ENCODE results near the gene TASP1.

Gene TASP1

GRCh38 chr20:13676682-13677081 is 38.0 kb upstream of the TASP1 start:
- H4K8ac ChIP-seq (ENCODE audit: low read depth, low read length): no peak overlapping the region
- no peak overlapping the region for H3K23ac ChIP-seq (ENCODE audit: low read length)
- no peak overlapping the region for H3K9ac ChIP-seq (ENCODE audit: low read length)
- H2BK12ac ChIP-seq (ENCODE audit: low read length): no peak overlapping the region
- no peak overlapping the region for H3K14ac ChIP-seq (ENCODE audit: low read length)
- peaks cover 0 to 3% of the 10 kb centered on the region in 2 experiments for H3K4me1 ChIP-seq (ENCODE audit: control insufficient read depth in 1 of 2, insufficient read depth in 2 of 2, low read length in 2 of 2)
- H2AFZ ChIP-seq (ENCODE audit: insufficient read depth, low read length, poor library complexity): no peak overlapping the region
- no peaks in the 10 kb centered on the region for H3K79me1 ChIP-seq (ENCODE audit: low read length)
- no peaks in the 10 kb centered on the region for H3K36me3 ChIP-seq (ENCODE audit: control insufficient read depth in 1 of 2, insufficient read depth in 2 of 2, low read length in 2 of 2)
- H2BK120ac ChIP-seq (ENCODE audit: insufficient read depth, low read length, poor library complexity): no peak overlapping the region
- DNase-seq: no peak
- no CpG with 5 or more reads among the region's 3 CpGs for WGBS (ENCODE audit: extremely low coverage, insufficient coverage, insufficient read length)
- no peak overlapping the region for H3K4ac ChIP-seq (ENCODE audit: low read depth, low read length)
- H3K79me2 ChIP-seq (ENCODE audit: control insufficient read depth, insufficient read depth, low read length, poor library complexity): no peaks in the 10 kb centered on the region
- H3K18ac ChIP-seq (ENCODE audit: low read length): no peak overlapping the region
- no peak overlapping the region for H2BK5ac ChIP-seq (ENCODE audit: low read depth, low read length, poor library complexity)
- no peaks in the 10 kb centered on the region for H3K27me3 ChIP-seq (ENCODE audit: insufficient read depth, low read length)
- H3K4me3 ChIP-seq (ENCODE audit: low read depth, low read length): no peak overlapping the region
- no peaks in the 10 kb centered on the region for H3K9me3 ChIP-seq (ENCODE audit: insufficient read depth, low read depth, low read length)
- no peak overlapping the region for H2AK5ac ChIP-seq (ENCODE audit: low read length)
- H4K12ac ChIP-seq (ENCODE audit: low read depth, low read length): no peak overlapping the region
- H3K4me2 ChIP-seq (ENCODE audit: low read length): no peak overlapping the region
- H4K91ac ChIP-seq (ENCODE audit: low read depth, low read length): no peak overlapping the region
- no peak overlapping the region for H3K27ac ChIP-seq (ENCODE audit: low read depth, low read length)

GRCh38 chr20:13672690-13673089 is 34.0 kb upstream of the TASP1 start:
- H3K36me3 ChIP-seq (ENCODE audit: control insufficient read depth in 1 of 2, insufficient read depth in 2 of 2, low read length in 2 of 2): no peaks in the 10 kb centered on the region
- no peak overlapping the region for H3K23ac ChIP-seq (ENCODE audit: low read length)
- no peak overlapping the region for H2BK12ac ChIP-seq (ENCODE audit: low read length)
- H3K4me2 ChIP-seq (ENCODE audit: low read length): no peak overlapping the region
- H3K79me1 ChIP-seq (ENCODE audit: low read length): no peaks in the 10 kb centered on the region
- no CpG with 5 or more reads among the region's 3 CpGs for WGBS (ENCODE audit: extremely low coverage, insufficient coverage, insufficient read length)
- H3K9ac ChIP-seq (ENCODE audit: low read length): no peak overlapping the region
- no peaks in the 10 kb centered on the region for H3K9me3 ChIP-seq (ENCODE audit: insufficient read depth, low read depth, low read length)
- no peak overlapping the region for H2BK120ac ChIP-seq (ENCODE audit: insufficient read depth, low read length, poor library complexity)
- no peak overlapping the region for H4K12ac ChIP-seq (ENCODE audit: low read depth, low read length)
- no peak overlapping the region for H3K4ac ChIP-seq (ENCODE audit: low read depth, low read length)
- no peaks in the 10 kb centered on the region for H3K4me1 ChIP-seq (ENCODE audit: control insufficient read depth in 1 of 2, insufficient read depth in 2 of 2, low read length in 2 of 2)
- no peak overlapping the region for H3K18ac ChIP-seq (ENCODE audit: low read length)
- no peak for DNase-seq
- no peak overlapping the region for H3K4me3 ChIP-seq (ENCODE audit: low read depth, low read length)
- no peak overlapping the region for H2AK5ac ChIP-seq (ENCODE audit: low read length)
- no peak overlapping the region for H4K91ac ChIP-seq (ENCODE audit: low read depth, low read length)
- H4K8ac ChIP-seq (ENCODE audit: low read depth, low read length): no peak overlapping the region
- no peak overlapping the region for H2BK5ac ChIP-seq (ENCODE audit: low read depth, low read length, poor library complexity)
- no peaks in the 10 kb centered on the region for H3K27me3 ChIP-seq (ENCODE audit: insufficient read depth, low read length)
- H3K27ac ChIP-seq (ENCODE audit: low read depth, low read length): no peak overlapping the region
- H2AFZ ChIP-seq (ENCODE audit: insufficient read depth, low read length, poor library complexity): no peak overlapping the region
- no peaks in the 10 kb centered on the region for H3K79me2 ChIP-seq (ENCODE audit: control insufficient read depth, insufficient read depth, low read length, poor library complexity)
- no peak overlapping the region for H3K14ac ChIP-seq (ENCODE audit: low read length)

GRCh38 chr20:13671916-13672378 is 33.2 kb upstream of the TASP1 start:
- Histone ChIP-seq H2AK5ac (ENCODE audit: low read length) (no peak overlapping the region), H3K4me3 (ENCODE audit: low read depth, low read length) (no peak overlapping the region), H3K4ac (ENCODE audit: low read depth, low read length) (no peak overlapping the region), H3K14ac (ENCODE audit: low read length) (no peak overlapping the region), H3K18ac (ENCODE audit: low read length) (no peak overlapping the region), H4K8ac (ENCODE audit: low read depth, low read length) (no peak overlapping the region), H2AFZ (ENCODE audit: insufficient read depth, low read length, poor library complexity) (no peak overlapping the region), H3K4me2 (ENCODE audit: low read length) (no peak overlapping the region), H2BK5ac (ENCODE audit: low read depth, low read length, poor library complexity) (no peak overlapping the region), H4K91ac (ENCODE audit: low read depth, low read length) (no peak overlapping the region), H3K23ac (ENCODE audit: low read length) (no peak overlapping the region), H3K9me3 (ENCODE audit: insufficient read depth, low read depth, low read length) (no peaks in the 10 kb centered on the region), H3K79me2 (ENCODE audit: control insufficient read depth, insufficient read depth, low read length, poor library complexity) (no peaks in the 10 kb centered on the region), H2BK120ac (ENCODE audit: insufficient read depth, low read length, poor library complexity) (no peak overlapping the region), H2BK12ac (ENCODE audit: low read length) (no peak overlapping the region), H3K36me3 (ENCODE audit: control insufficient read depth in 1 of 2, insufficient read depth in 2 of 2, low read length in 2 of 2) (no peaks in the 10 kb centered on the region), H4K12ac (ENCODE audit: low read depth, low read length) (no peak overlapping the region), H3K27me3 (ENCODE audit: insufficient read depth, low read length) (no peaks in the 10 kb centered on the region), H3K79me1 (ENCODE audit: low read length) (no peaks in the 10 kb centered on the region), H3K4me1 (ENCODE audit: control insufficient read depth in 1 of 2, insufficient read depth in 2 of 2, low read length in 2 of 2) (no peaks in the 10 kb centered on the region), H3K27ac (ENCODE audit: low read depth, low read length) (no peak overlapping the region), H3K9ac (ENCODE audit: low read length) (no peak overlapping the region)
- no CpG with 5 or more reads among the region's 1 CpG for WGBS (ENCODE audit: extremely low coverage, insufficient coverage, insufficient read length)
- DNase-seq: no peak

GRCh38 chr20:13671512-13671911 is 32.8 kb upstream of the TASP1 start:
- Histone ChIP-seq H3K4me3 (ENCODE audit: low read depth, low read length) (no peak overlapping the region), H3K23ac (ENCODE audit: low read length) (no peak overlapping the region), H4K12ac (ENCODE audit: low read depth, low read length) (no peak overlapping the region), H3K14ac (ENCODE audit: low read length) (no peak overlapping the region), H3K27ac (ENCODE audit: low read depth, low read length) (no peak overlapping the region), H2BK5ac (ENCODE audit: low read depth, low read length, poor library complexity) (no peak overlapping the region), H3K4ac (ENCODE audit: low read depth, low read length) (no peak overlapping the region), H2BK12ac (ENCODE audit: low read length) (no peak overlapping the region), H2AFZ (ENCODE audit: insufficient read depth, low read length, poor library complexity) (no peak overlapping the region), H3K27me3 (ENCODE audit: insufficient read depth, low read length) (no peaks in the 10 kb centered on the region), H2AK5ac (ENCODE audit: low read length) (no peak overlapping the region), H4K91ac (ENCODE audit: low read depth, low read length) (no peak overlapping the region), H3K79me1 (ENCODE audit: low read length) (no peaks in the 10 kb centered on the region), H3K4me1 (ENCODE audit: control insufficient read depth in 1 of 2, insufficient read depth in 2 of 2, low read length in 2 of 2) (no peaks in the 10 kb centered on the region), H3K9ac (ENCODE audit: low read length) (no peak overlapping the region), H3K36me3 (ENCODE audit: control insufficient read depth in 1 of 2, insufficient read depth in 2 of 2, low read length in 2 of 2) (no peaks in the 10 kb centered on the region), H3K18ac (ENCODE audit: low read length) (no peak overlapping the region), H4K8ac (ENCODE audit: low read depth, low read length) (no peak overlapping the region), H3K4me2 (ENCODE audit: low read length) (no peak overlapping the region), H3K79me2 (ENCODE audit: control insufficient read depth, insufficient read depth, low read length, poor library complexity) (no peaks in the 10 kb centered on the region), H3K9me3 (ENCODE audit: insufficient read depth, low read depth, low read length) (no peaks in the 10 kb centered on the region), H2BK120ac (ENCODE audit: insufficient read depth, low read length, poor library complexity) (no peak overlapping the region)
- no CpG with 5 or more reads among the region's 2 CpGs for WGBS (ENCODE audit: extremely low coverage, insufficient coverage, insufficient read length)
- no peak for DNase-seq
